Measurements from ENCODE around the gene INTS3. TPM values are rescaled to one million over a fixed set of nuclear protein-coding genes. Genes with fewer than 3 reads are reported as not detected.

INTS3 gene
- total and polyA plus RNA-seq, 2 of the 8 experiments (the other 6 are each of a cell fraction or from before 2014, with no cell fraction given): 66.8 to 93.2 TPM

DNA sequence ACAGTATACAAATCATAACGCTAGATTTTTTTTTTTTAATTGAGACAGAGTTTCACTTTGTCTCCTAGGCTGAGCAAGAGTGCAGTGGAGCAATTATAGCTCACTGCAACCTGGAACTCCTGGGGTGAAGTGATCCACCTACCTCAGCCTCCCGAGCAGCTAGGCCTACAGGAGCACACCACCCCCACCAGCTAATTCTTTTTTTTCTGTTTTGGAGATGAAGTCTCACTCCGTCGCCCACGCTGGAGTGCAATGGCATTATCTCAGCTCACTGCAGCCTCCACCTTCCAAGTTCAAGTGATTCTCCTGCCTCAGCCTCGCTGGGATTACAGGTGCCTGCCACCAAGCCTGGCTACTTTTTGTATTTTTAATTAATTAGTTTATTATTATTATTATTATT, 28.1 kb upstream of the INTS3 start (continued):
- TF ChIP-seq, protein P1, sequence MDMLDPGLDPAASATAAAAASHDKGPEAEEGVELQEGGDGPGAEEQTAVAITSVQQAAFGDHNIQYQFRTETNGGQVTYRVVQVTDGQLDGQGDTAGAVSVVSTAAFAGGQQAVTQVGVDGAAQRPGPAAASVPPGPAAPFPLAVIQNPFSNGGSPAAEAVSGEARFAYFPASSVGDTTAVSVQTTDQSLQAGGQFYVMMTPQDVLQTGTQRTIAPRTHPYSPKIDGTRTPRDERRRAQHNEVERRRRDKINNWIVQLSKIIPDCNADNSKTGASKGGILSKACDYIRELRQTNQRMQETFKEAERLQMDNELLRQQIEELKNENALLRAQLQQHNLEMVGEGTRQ (IDR thresholded peaks at IDR 0.05; ENCODE audit: low read length): no peak
- TF ChIP-seq TCF12 (IDR thresholded peaks at IDR 0.05; ENCODE audit: low read depth, low read length) (no peak), SP1 (IDR thresholded peaks at IDR 0.05; ENCODE audit: low read depth, low read length) (no peak)

All from H1 (cell line).